Left lobe of liver (tissue), 2 donors: ENCODE data around the gene PDLIM3. TPM values are rescaled to one million over a fixed set of nuclear protein-coding genes. Genes with fewer than 3 reads are reported as not detected.
"Not testable (repeated sequence)": the region's sequence is repeated elsewhere in the genome, so short reads cannot be mapped to it uniquely, and the experiment has no call there.

ENCODE experiments used
- ATAC-seq: fragments of 200-7000 bp; cut with Tn5 transposase; one replicate; pipeline ENCODE4 v1.9.1; 2020; ENCODE audit warnings: mild to moderate bottlenecking, moderate library complexity
- DNase-seq: peaks from one replicate; pipeline ENCODE4 v3.0.0-alpha.2; 2020; ENCODE audit warnings: low spot score
- total RNA-seq: library from RNA; stranded (reverse); gene quantifications from one replicate; pipeline ENCODE4 v1.2.1, GENCODE V29; 2021
- donor health status: DM: no; HTN: no; CAD: no; lungs with moderate emphysema.
- donor health status: DM: no; HTN: yes; CAD: no.

Gene PDLIM3
- total RNA-seq, 1 donor from 2014 or later: 1.7 TPM

DNA sequence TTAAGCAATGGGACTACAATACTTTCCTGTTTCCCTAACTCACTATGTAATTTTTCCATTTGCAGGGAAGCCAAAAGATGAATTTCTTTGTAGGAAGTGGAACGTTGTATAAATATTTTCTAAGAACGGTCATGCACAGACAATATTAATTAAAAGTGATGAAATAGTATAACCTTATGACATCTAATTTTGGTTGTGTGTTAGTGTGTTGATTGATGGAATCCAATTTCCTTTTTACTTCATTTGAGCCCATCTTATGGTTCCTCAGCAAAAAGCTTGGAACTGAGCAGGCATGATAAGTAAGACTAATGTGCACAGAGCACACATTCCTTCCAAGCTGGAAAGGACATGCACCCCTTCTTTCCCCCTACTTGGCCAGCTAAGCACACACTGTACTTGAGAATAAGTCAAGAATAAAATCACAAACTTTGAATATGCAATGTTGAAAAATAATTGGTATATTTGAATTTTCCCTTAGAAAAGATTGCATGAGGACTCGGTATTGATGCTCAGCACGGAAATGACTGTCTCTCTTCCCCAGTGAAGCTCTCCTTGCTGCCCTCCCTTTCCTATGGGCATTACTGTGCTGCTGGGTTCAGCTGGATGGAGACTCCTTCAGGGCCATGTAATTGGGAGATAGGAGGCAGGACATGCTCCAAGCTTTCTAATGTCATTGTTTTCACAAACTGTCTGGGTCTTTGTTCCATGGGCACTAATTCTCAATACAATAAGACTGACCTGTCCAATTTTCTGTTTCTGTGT lies 19.2 kb upstream of the PDLIM3 start:
- no peak for ATAC-seq
- DNase-seq: no peak

DNA sequence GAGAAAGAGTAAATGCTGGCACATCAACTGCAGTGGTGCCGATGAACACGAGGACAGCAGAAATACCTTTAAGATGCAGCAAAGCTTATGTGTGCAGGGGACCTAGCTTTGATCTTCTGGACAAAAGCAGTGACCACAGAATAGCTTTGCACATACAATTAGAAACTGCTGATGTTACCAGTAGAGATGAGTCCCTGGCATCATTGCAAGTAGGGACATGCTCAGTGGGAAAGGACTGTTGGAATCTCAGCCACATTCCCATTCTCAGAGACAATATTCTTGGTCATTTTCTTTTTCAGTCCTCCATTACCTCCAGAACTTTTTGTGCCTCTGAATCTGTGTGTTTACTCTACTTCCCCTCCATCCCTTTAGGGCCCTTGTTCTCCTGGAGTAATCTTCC lies 16.9 kb upstream of the PDLIM3 start:
- ATAC-seq (no peak), DNase-seq (no peak)

DNA sequence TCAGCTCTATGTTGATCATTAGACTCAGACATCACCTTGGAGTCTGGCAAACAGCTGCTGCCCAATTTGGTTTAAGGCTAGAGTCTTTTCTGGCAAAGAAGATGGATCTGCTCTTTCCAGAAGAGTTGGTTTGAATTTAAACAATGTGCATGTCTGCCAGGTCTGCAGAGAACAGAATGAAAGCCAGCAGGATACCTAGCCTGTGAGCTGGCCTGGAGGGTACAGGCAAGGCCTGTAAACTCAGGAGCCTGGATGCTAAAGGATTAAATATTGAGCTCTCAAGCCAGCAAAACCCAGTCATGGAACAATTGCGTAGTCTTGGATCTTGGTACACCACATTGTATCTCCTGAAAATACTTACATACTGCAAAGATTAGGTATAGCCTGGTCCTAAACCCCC lies 15.6 kb upstream of the PDLIM3 start:
- ATAC-seq (no peak), DNase-seq (no peak)

DNA sequence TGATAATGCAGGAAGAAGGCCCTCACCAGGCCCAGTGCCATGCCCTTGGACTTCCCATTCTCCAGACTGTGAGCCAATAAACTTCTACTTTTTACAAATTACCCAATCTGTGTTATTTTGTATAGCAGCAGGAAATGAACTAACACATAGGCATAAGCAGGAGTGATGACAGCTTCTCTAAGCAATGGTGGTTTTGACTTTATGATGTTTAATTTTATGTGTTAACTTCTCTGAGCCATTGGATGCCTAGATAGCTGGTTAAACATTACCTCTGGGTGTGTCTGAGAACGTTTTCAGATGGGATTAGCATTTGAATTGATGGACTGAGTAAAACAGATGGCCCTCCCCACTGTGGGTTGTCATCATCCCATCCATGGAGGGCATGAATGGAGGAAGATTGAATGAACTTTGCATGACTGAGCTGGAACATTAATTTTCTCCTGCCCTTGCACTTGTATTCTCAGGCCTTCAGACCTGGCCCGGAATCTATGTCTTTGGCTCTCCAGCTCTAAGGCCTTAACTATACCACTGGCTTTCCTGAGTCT lies 13.9 kb upstream of the PDLIM3 start:
- ATAC-seq (no peak), DNase-seq (no peak)

DNA sequence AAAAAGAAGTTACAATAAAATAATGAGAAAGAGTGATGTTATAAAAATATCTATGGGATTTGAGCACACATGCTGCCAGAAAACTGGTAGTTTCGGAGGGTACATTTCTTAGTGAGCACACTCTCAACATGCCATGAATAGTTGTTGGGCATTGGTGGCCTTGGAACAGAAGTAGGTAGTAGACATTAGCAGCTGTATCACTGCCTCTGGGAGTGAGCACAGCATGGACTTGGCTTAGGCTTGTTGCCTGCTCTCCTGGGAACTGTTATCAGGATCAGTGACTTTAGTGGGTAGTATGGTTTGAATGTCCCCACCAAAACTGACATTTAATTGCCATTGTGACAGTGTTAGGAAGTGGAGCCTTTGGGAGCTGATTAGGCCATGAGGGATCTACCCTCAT lies 13.3 kb upstream of the PDLIM3 start:
- no peak for ATAC-seq
- DNase-seq: no peak

DNA sequence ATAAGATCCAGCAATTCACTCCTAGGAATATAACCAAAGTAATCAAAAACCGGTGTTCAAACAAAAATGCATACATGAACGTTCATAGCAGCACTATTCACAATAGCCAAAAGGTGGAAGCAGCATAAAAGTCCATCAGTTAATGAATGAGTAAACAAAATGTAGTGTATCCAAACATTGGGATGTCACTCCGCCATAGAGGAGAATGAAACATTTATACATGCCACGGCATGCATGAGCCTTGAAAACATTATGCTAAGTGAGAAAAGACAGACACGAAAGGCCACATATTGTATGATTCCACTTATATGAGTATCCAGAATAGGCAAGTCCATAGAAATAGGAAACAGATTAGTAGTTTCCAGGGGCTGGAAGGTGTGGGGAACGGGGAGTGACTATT lies 11.0 kb upstream of the PDLIM3 start:
- no peak for ATAC-seq
- DNase-seq: no peak

DNA sequence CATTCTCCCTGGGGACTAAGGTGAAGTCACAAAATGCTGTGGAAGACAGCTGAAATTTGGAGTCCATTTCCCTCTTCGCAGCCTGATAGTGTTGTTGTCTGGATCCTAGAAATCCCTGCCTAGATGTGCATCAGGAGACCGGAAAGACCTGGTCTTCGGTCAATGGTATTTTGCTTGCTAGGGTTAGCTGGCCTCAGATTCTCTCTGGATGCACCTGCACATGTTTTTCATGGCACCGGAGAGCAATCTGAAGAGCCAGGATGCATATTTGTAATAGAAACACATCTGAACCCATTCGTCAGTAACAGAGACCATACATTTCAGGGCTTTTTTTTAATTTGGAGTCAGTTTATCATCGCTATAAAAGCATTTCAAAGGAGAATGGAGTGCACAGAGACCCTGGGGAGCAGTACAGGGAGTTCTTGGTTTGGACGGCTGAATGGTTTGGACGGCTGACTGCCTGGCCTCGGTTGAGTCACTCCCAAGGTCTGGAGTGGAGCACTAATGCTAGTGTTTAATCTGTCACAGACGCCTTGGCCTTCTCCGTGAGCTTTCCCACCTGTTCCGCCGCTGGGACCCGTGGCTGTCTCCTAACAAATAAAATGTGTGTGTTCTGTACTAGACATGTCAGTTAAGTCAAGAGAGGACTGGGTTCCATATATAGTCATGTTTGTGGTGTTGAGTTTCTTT lies 7.5 kb upstream of the PDLIM3 start:
- DNase-seq (no peak), ATAC-seq (no peak)

DNA sequence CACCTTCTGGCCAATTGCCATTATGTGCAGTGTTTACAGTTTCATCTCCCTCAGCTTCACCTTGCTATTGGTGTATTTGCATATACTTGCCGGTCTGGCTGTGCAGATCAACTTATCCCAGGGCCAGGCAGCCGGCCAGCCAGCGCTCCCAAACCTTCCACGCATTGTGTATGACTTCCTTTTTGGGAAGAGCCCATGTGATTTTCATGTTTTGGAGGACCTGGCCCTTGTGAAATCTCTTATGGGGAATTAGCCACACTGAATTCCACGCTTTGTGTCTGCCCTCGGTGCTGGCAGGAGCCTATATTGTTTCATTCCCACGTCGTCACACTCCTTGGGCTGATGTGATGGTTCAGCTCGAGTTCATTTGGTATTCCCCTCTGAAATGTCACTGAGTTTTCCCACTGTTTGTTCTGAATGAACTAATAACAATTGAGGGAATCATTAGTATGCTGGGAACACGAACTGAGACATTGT lies 6.0 kb upstream of the PDLIM3 start:
- ATAC-seq (peak; percentile 20), DNase-seq (no peak)

DNA sequence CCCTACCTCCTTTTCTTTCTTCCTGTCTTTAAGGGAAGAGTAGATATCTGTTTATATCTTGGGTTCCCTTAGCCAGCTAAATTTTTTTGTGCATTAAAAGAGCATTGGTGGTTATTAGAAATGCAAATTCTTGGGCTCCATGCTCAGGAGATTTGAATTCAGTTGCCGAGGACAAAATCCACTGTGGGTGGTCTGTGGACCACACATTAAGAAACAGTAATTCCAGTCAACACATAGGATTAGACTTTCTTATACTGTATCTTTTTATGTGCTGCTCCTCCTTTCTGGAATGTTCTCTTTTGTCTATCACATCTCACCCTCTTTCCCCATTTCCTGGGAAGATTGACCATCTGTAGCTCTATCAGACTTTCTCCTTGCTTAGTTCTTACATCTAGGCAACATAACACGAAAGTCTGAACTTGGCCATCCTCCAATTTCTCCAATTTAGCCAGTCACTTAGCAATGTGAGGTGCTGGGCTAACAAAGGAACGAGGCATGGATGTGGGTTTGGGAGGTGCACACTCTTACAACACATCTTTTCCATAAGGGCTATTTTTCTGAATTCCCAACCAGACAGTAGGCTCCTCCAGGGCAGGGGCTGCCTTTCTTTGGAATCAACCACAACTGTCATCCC lies 5.3 kb upstream of the PDLIM3 start:
- ATAC-seq (no peak), DNase-seq (no peak)

DNA sequence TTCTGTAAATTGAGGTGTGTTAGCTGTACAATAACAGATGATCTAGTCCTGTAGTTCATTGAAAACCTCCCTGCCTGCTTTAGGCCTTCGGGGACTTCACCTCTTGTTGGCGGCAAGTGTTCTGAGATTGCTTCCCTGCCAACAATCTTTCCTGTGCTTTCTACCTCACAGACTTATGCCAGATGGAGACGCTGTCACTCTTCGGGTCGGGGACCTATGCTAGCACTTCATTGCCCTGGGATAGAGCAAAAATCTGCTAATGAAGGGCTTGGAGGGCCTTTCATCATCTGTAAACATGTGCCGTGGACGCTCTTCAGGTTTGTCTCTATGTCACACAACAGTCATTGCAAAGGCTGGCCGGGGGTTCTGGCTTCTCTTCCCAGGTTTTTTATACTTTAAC lies 4.7 kb upstream of the PDLIM3 start:
- ATAC-seq: no peak
- no peak for DNase-seq

DNA sequence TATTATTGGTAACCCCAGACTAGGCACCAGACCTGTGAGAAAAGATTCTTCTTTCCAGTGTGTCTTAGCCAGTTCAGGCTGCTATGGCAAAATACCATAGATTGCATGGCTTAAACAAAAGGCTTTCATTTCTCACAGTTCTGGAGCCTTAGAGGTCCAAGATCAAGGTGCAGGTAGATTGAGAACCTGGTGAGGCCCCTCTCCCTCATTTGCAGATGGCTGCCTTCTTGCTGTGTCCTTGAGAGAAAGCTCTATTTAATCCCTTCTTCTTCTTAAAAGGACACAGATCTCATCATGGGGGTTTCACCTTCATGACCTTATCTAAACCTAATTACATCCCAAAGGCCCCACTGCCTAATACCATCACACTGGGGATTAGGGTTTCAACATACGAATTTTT lies 3.5 kb upstream of the PDLIM3 start:
- ATAC-seq (no peak), DNase-seq (no peak)

DNA sequence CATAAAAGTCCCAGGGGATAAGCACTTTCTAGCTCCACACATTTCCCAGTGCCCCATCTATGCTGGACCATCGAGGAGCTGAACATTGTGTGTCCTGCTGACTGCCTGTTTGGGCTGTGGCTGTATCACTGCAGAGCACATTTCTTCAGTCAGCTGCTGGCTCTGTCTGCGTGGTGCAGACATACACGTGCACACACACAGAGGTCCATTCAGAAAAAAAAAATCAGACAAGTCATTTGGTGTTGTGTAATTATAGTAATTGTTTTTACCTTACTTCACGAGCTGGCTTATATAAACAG lies 1.1 kb upstream of the PDLIM3 start:
- DNase-seq: no peak
- ATAC-seq: peak; percentile 24

DNA sequence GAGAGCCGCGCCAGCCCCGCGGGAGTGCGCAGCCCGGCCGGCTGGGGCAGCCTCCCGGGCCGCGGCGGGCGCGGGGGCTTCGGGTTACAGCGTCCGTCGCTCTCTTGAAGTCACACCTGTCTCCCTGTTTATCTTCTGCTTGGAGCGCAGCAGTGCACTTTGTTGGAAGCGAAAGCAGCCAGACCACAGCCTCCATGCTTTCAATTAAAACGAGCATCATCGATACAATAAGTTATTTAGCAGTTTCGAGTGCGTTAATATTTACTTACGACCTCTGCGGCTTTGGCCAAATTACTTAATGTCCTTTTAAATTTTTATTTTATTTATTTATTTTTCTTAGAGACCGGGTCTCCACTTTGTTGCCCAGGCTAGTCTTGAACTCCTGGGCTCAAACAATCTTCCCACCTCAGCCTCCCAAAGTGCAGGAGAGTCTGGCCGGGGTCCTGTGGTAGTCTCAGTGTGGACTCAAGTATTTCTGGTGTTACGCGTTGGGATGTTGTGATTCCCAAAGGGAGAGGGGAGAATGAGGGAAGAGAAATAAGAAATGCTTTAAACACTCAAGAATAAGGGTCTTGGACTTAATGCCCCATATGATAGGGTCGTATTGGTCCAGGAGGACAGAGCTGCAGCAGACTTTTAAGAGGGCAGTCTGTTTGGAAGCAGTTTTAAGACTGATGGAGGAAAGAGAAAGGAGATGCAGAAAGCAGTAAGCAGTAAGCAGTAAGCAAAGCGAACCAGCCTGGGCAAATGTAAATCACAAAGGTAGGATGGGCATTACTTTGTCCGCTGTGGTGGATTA lies 504 bp upstream of the PDLIM3 start:
- DNase-seq (no peak), ATAC-seq (no peak)

DNA sequence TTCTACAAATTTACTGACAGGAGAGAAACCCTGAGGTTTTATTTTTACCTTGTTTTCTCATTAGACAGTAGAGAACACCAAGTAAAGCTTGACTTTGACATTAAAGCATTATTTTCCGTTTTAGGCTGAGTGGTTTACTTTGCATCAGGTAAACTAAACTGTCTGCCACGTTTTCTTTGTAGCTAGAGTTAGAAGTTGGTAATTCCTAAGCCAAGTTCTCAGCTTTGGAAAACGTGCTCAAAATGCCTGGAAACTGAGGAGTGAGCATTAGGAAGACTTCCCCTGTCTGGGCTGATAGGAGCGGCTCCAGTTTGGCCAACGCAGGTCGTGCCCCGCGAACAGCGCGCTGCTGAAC lies 819 bp downstream of the PDLIM3 start:
- DNase-seq (no peak), ATAC-seq (peak; percentile 77)

DNA sequence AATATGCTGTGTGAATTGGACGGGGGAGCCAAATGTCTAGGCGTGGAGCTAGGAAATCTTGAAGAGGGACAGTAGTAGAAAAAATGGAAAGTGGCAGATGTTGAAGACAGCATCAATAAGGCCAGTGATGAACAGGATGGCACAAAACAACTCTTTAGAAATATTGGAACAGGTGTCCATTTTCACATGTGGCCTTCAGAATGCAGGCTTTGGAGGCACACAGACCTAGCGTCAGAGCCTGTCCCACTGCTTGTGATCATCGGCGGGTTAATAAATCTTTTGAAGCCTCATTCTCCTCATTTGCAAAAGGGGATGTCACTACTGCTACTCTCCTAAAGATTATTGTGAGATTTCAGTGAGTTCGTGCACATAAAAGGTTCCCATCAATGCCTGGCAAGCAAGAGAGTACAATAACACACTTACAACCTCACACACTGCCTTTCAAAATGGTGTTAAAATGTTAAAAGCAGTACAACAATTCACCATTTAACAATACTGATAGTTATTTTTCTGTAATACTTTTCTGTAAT lies 2.4 kb downstream of the PDLIM3 start:
- no peak for ATAC-seq
- no peak for DNase-seq

DNA sequence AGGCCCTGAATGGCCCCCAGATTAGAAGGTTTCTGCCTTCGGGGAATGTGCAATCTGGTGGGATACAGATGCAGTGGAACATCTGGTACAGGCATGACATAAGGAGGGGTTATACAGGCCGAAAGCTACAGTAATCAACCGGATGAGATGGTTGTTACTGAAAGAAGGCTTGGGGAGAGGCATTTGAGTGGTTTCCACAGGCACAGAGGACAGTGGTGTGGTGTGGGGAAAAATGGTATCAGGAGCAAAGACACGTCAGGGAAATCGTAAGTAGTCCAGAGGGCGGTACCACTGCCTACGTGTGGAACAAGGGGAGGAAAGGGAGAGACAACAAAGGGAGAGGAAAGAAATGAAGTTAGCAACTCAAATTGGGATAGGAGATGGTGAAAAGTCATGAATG lies 3.0 kb downstream of the PDLIM3 start:
- DNase-seq: no peak
- no peak for ATAC-seq

DNA sequence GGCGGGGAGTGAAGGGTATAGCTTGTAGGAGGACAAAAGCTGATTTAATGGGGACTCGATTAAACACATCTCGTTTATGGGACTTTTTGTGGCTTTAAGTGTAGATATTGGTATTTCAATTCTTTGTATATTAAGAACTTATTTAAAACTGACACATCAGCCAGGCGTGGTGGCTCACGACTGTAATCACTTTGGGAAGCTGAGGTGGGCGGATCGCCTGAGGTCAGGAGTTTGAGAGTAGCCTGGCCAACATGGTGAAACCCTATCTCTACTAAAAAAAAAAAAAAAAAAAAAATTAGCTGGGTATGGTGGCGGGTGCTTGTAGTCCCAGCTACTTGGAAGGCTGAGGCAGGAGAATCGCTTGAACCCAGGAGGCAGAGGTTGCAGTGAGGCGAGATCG lies 3.7 kb downstream of the PDLIM3 start:
- not testable (repeated sequence) for DNase-seq, ATAC-seq

DNA sequence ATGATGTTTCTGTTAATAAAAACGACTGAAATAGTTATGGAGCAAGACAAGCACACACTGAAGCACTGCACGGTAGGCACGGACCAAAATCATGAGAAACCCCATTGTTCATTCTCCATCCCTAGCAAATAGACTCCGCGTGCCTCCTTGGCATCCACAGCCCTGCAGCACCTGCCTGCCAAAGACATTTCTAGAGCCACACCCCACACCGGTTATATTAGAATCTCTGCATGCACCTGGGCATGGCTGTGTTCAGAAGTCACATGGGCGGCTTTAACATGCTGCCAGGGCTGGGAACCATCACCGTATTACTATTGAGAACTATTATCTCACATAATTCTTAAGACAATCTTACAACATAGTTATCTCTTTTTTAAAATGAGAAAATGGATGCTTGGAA lies 5.9 kb downstream of the PDLIM3 start:
- ATAC-seq: no peak
- no peak for DNase-seq

DNA sequence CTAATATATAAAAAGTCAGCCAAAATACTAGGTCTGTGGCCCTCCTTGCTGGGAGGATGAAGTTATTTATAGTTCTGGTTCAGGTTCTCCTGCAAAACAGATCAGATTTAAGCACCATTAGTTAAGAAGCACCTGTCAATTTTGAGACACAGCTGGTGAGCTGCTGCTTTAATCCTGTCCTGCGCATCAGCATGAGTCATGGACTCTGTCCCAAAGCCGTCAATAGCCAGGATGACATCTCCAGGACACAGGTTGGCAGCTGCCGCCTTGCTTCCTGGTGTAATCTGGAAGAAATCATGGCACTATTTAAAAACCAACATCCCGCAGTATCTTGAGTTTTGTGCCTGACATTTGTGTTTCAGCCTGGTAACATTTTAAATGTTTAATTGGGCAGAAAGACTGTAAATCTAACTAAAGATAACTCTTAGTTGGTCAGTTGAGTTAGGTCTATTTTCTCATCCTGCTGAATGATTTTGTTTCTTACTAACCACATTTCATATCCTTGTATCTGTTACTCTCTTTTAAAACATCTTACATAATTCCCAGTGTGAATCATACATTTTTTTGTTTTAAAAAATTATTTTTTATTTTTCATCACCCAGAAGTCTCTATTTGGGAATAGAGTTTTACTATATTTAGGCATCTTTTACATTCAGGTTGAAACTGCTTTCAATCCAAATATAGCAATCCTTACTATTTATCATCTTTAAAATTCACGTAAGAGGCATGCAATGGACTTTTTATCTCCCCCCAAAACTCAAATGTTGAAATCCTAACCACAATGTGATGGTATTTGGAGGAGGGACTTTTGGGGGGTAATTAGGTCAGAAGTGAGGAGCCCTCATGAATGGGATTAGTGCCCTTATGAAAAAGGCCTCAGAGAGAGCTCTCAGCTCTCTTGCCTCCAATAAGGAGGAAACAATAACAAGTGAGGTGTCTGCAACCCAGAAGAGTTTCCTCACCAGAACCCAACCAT lies 10.1 kb downstream of the PDLIM3 start:
- ATAC-seq (peak; percentile 43), DNase-seq (no peak)

DNA sequence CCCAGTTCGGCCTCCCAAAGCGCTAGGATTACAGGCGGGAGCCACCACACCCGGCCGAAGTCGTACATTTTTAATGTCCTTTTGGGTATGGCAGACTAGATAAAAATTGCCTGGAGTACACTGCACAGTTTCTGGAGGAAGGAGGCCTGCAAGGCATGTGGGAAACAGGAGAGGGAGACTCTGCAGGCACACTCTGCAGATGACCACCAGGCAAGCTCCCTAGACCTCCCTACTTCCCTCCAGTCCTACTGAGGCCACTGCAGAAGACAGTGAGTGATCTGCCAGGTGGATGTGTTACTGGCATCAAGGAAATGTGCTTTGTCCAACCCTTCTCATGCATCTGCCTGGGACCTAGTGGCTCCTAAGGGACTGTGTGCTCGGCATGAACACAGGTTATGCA lies 11.4 kb downstream of the PDLIM3 start:
- DNase-seq: no peak
- ATAC-seq: no peak
